Stimulated activated naive CD4-positive, alpha-beta T cell (primary cell): ENCODE data around the gene ADIPOR1.
A peak's percentile ranks its signal among the peaks of the same experiment; 100 is the strongest.
"Not testable (repeated sequence)": the region's sequence is repeated elsewhere in the genome, so short reads cannot be mapped to it uniquely, and the experiment has no call there.

Experiments
- DNase-seq, 6 experiments: peaks; one replicate each; lab custom pipeline; 2025; lab: John Stamatoyannopoulos, UW

ADIPOR1 gene

DNA sequence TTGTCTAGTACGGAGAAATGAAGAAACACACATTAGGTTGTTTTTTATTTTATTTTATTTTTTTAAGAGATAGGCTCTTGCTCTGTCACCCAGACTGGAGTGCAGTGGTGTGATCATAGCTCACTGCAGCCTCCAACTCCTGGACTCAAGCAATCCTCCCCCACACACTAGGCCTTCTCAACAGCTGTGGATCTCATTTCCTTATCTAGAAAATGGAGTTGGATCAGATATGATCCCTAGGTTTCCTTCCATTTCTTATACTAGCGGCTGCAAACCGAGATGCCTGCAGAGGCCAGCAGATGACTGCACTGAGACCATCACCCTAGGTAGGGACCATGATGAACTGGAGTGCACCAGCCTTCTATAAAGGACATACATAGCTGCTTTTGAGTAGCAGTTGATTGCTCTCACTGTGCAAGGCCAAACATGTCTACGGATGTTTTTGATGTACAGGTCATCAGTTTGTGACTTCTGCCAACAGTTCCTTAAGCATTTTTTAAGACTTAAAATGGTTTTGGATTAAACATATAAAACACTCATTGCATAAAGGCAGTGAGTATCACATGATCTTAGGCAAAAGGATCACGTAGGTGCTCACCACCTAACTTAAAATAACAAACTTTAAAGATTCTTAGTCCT is 19.7 kb downstream of the ADIPOR1 start:
- no peak for DNase-seq

DNA sequence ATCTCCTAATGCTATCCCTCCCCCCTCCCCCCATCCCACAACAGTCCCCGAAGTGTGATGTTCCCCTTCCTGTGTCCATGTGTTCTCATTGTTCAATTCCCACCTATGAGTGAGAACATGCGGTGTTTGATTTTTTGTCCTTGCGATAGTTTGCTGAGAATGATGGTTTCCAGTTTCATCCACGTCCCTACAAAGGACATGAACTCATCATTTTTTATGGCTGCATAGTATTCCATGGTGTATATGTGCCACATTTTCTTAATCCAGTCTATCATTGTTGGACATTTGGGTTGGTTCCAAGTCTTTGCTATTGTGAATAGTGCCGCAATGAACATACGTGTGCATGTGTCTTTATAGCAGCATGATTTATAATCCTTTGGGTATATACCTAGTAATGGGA is 21.7 kb downstream of the ADIPOR1 start:
- DNase-seq = not testable (repeated sequence)

DNA sequence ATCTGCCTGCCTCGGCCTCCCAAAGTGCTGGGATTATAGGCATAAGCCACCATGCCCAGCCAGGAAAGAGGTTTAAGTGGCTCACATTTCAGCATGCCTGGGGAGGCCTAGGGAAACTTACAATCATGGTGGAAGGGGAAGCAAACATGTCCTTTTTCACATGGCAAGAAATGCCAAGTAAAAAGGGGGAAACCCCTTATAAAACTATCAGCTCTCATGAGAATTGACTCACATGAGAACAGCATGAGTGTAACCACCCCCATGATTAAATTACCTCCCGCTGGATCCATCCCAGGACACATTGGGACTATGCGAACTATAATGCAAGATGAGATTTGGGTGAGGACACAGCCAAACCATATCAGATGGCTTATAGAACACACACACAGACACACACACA is 22.3 kb downstream of the ADIPOR1 start:
- no peak for DNase-seq

DNA sequence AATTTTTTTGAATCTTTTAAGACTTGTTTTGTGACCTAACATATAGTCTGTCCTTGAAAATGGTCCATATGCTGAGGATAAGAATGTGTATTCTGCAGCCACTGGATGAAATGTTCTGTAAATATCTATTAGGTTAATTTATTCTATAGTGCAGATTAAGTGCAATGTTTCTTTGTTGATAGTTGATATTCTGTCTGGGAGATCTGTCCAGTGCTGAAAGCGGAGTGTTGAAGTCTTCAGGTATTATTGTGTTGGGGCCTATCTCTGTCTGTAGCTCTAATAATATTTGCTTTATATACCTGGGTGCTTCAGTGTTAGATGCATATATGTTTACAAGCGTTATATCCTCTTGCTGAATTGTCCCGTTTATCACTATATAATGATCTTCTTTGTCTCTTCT is 23.4 kb downstream of the ADIPOR1 start:
- DNase-seq = no peak

DNA sequence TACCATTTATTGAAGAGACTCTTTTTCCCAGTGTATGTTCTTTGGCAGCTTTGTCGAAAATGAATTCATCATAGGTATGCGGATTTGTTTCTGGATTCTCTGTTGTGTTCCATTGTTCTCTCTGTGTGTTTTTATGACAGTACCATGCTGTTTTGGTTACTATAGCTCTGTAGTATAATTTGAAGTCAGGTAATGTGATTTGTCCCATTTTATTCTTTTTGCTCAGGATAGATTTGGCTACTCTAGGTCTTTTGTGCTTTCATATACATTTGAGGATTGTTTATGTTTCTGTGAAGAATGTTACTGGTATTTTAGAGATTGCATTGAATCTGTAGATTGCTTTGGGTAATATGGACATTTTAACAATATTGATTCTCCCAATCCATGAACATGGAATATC is 25.6 kb downstream of the ADIPOR1 start:
- no peak for DNase-seq

DNA sequence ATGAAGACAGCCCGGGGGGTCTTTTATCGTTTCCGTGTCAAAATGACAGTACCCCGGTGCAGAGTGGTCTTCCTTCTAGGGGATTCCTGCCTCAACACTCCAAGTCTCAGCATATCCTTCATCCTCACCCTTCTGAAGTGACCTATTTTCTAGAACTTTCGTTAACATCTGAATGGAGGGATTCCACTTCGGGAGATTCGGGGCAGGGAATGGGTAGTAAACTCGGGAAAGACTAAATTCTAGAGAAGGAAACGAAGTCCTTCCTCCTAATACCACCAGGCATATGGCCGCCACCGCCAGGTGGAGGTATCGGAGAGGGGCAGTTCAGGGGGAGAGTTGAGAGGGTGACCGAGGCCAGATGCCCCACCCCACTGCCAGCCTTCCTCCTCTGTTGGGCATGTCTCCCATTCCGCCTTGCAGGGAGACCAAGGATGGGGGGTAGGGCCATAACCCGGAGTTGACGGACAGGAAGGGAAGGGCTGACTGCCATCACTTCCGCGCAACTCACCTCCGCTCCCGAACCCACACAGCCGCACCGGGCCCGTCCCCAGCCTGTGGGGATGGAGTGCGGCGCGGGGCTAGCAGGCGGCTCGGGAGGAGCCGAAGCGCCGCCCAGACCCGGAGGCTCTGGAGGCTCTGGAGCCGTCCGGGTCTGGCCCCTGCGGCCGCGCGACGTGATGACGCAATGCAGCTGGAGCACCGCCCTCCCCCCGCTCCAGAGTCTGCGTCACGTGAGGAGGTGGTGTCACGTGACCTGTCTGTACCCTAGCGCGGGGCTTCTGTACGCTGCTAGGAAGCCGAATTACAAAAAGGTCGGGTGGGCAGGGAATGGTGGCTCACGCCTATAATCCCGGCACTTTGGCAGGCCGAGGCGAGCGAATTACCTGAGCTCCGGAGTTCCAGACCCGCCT is 31.3 kb downstream of the ADIPOR1 start, which contains the start of gene KLHL12:
Gene KLHL12 (minus strand): TSS at position 654 of the 911 bp plus-strand sequence. CDS start 2,072 bp downstream, outside the sequence.
- peak; percentile 84 to 93 (median 91) for DNase-seq

DNA sequence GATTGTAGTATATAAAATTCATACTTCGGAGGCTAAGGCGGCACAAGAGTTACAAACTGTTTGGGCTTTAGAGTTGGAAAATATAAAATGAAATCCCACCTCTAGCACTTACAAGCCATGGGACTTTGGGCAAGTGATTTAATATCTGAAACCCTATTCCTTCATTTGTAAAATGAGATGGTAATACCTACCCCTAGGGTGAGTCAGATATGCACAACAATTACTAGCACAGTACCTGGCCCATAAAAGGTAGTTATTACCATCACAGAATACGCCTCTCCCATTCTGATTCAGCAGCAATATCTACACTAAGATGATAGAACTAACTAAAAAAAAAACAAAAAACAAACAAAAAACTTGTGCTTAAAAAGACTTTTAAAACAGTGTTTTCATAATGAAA is 34.6 kb downstream of the ADIPOR1 start:
- DNase-seq = no peak

DNA sequence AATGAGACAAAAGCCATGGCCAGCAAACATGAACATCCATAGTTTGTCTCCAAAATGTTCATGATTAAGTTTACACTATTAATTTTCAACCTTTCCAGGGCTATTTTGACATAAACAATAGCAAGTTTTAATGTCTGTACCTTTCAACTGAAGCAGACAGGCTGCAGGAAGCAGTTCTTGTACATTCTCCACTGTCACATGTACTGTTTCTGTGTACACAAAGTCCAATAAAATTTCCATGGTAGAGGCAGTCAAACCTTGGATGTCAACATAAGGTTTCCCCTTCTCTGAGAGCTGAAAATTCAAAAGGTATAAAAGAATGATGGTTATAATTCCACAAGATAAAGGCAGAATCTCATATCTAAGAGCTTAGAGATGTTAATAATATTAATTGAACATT is 38.5 kb downstream of the ADIPOR1 start:
- no peak for DNase-seq

DNA sequence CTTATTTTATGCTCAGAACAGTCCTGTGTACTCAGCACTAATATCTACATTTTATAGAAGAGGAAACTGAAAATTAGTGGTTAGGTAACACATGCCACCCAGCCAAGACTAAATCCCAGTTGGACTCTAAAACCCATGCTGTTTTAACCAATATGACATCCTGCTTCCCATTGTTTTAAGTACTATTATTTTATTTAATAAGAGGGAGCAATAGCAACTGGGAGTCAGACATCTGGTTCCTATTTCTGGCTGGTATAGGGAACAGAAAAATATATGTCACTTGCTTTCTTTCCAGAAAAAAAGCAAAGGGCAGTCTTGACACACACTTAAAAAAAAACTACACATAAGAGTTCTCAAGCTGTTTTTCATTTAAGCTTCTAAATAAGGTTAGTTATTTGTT is 43.0 kb downstream of the ADIPOR1 start:
- DNase-seq = no peak

DNA sequence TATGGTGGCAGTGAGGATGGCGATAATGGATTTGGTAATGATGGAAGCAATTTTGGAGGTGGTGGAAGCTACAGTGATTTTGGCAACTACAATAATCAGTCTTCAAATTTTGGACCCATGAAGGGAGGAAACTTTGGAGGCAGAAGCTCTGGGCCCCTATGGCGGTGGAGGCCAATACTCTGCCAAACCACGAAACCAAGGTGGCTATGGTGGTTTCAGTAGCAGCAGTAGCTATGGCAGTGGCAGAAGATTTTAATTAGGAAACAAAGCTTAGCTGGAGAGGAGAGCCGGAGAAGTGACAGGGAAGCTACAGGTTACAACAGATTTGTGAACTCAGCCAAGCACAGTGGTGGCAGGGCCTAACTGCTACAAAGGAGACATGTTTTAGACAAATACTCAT is 45.6 kb downstream of the ADIPOR1 start:
- DNase-seq = not testable (repeated sequence)

DNA sequence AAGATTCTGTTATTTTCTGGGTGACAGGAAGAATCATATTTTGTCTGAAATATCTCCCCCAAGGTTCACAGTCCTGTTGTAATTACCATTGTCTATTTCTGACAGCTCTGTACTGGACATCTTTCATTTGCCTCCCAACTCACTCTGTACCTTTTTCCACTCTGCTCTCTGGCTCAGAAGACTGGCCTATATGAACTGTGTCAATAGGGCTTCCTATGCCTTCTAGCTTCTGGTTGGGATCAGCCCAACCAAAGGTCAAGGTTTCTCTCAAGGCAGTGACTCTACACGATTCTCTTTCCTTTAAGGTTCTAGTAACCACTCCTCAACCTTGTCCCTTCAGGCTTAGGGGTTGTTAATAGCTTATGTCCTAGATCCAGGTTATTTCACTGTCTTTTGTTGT is 48.6 kb downstream of the ADIPOR1 start:
- no peak for DNase-seq

DNA sequence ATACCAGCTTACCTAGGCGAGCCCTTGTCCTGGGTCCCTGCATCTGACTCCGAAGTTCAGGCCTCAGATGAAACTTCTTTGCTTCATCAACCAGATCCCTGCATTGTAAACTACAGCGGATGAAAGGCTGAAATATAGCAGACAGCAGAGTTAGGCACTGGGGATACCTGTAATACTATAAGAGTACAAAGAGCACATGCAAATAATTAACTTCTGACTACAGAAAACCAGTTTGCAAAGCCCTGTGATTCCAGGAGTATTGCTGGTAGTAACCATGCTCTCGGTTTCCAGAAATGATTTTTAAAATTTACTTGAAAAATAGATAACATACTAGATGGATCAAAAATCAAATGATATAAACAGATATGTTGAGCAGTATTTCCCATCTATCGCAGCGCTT is 49.1 kb downstream of the ADIPOR1 start:
- DNase-seq = no peak

DNA sequence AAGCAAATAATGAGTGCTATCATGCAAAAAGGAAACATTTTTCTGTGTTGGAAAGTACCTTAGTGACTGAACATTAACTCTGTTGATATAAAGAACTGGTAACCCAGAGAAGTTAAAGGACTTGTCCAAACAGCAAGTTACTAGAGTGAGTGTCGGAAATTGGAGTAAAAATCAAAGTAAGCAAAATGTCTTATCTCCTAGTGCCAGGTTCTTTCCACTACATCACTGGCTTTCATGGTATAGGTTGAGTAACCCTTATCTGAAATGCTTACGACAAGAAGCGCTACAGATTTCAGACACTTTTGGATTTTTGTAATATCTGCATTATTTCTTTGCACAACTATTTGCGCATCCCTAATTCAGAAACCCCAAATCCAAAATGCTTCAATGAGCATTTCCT is 52.8 kb downstream of the ADIPOR1 start:
- no peak for DNase-seq

DNA sequence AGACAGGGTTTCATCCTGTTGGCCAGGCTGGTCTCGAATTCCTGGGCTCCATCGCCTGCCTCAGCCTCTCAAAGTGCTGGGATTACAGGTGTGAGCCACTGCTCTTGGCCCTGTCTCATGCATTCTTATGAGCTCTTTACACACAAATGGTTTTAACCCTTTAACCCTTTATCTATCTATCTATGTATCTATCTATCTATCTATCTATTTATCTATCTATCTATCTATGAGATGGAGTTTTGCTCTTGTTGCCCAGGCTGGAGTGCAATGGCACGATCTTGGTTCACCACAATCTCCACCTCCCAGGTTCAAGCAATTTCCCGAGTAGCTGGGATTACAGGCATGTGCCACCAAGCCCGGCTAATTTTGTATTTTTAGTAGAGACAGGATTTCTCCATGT is 54.3 kb downstream of the ADIPOR1 start:
- not testable (repeated sequence) for DNase-seq

DNA sequence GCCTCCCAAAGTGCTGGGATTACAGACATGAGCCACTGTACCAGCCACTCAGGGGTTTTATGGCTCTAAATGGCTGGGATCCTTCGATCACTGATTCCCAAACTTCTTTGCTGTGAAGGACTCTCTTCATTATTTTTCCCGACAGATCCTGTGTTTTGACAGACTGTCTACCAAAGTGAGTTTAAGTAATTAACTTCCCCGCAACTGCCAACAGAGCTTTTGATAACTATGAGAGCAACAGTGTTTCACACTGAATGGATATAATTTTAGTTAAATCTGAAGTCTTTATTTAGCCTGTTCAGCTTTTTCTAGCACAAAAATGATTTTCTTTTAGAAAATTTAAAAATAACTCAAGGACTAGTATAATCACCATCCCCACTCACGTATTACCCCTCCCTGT is 56.6 kb downstream of the ADIPOR1 start:
- DNase-seq = no peak

DNA sequence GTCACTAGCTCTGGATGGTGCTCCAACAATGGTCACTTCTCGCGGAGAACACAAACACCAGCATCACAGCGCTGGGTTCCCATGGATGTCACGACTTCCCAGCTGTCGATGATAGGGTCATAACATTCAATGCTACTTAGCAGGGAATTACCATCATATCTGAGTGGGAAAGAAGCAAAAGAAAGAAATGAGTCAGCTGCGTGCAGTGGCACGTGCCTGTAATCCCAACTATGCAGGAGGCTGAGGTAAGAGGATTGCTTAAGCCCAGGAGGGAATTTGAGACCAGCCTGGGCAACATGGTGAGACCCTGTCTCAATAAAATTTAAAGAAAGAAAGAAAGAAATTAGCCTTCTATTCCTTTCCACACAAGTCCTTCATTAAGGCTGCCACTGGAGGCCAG is 65.6 kb downstream of the ADIPOR1 start:
- no peak for DNase-seq
